Body of pancreas (tissue), 4 donors: ENCODE results near the gene MYCN.

ENCODE experiments used
- CTCF ChIP-seq, 7 experiments: fragments of 450-650 bp in 4 of 7; fragments of 200-600 bp in 3 of 7; sonication (generic) in 3 of 7; IDR thresholded peaks; one replicate each; pipeline ENCODE4 v1.5.1; 2016 to 2019; ENCODE audit warnings: antibody characterized with exemption in 7 of 7
- POLR2A ChIP-seq, 3 donors: fragments of 450-650 bp; IDR thresholded peaks; one replicate each; pipeline ENCODE4 v1.6.1; 2016; ENCODE audit warnings: antibody characterized with exemption in 3 of 3, mild to moderate bottlenecking in 2 of 3

- TF ChIP-seq CTCF (IDR thresholded peaks at IDR 0.05): no peak
- no peak for TF ChIP-seq POLR2A (IDR thresholded peaks at IDR 0.05)
These were observed 49.2 kb downstream of the MYCN start for GRCh38 chr2:15989559-15989958.
